Sigmoid colon (tissue), 7 donors: ENCODE results near the gene IFITM2. TPM values are rescaled to one million over a fixed set of nuclear protein-coding genes. Genes with fewer than 3 reads are reported as not detected.
"Not testable (repeated sequence)": the region's sequence is repeated elsewhere in the genome, so short reads cannot be mapped to it uniquely, and the experiment has no call there.

Experiments
- DNase-seq: peaks from one replicate; pipeline ENCODE4 v3.0.0-alpha.2; 2019
- H3K27ac ChIP-seq, 4 donors: fragments of 200-600 bp; sonication (generic); one replicate each; pipeline ENCODE4 v1.5.1; 2016 to 2019; ENCODE audit warnings: mild to moderate bottlenecking in 1 of 4
- H3K27me3 ChIP-seq, 3 donors: fragments of 200-600 bp; sonication (generic); one replicate each; pipeline ENCODE4 v1.5.1; 2019; ENCODE audit warnings: mild to moderate bottlenecking in 1 of 3
- H3K36me3 ChIP-seq, 4 donors: fragments of 200-600 bp; sonication (generic); one replicate each; pipeline ENCODE4 v1.5.1; 2016 to 2019
- H3K4me1 ChIP-seq, 4 donors: fragments of 200-600 bp; sonication (generic); one replicate each; pipeline ENCODE4 v1.5.1; 2017 to 2019
- H3K4me3 ChIP-seq, 4 donors: fragments of 200-600 bp; sonication (generic); one replicate each; pipeline ENCODE4 v1.5.1; 2017 to 2019; ENCODE audit warnings: mild to moderate bottlenecking in 2 of 4, moderate library complexity in 1 of 4
- H3K9me3 ChIP-seq, 4 donors: fragments of 200-600 bp in 3 of 4; sonication (generic) in 3 of 4; one replicate each; pipeline versions ENCODE4 v1.5.1 to v1.6.1; 2013 to 2019
- EP300 ChIP-seq, 4 donors: sonication (generic); formaldehyde crosslinking; IDR thresholded peaks; one replicate each; pipeline ENCODE4 v1.6.1; 2017; ENCODE audit warnings: antibody characterized with exemption in 4 of 4
- POLR2A ChIP-seq, 2 donors: fragments of 450-650 bp; IDR thresholded peaks; one replicate each; pipeline ENCODE4 v1.6.1; 2016; ENCODE audit warnings: antibody characterized with exemption in 2 of 2, mild to moderate bottlenecking in 2 of 2, moderate library complexity in 2 of 2
- POLR2AphosphoS5 ChIP-seq, 4 donors: sonication (generic); formaldehyde crosslinking; IDR thresholded peaks; one replicate each; pipeline ENCODE4 v1.6.1; 2017; ENCODE audit warnings: antibody characterized with exemption in 4 of 4
- WGBS, 2 donors: extraction: QIAGEN DNeasy Blood & Tissue Kit; methylation state at CpG; one replicate each; pipeline ENCODE4 v1.1.7; 2013; 5-methylcytosine and 5-hydroxymethylcytosine counted together
- intact Hi-C: fragments of 100-400 bp; cut with DNase I; formaldehyde crosslinking; loops from one replicate; pipeline ENCODE4 v1.15.1; 2023
- polyA plus RNA-seq, 3 donors: library from polyadenylated mRNA; stranded (reverse); fragments of 200-250 nt; gene quantifications; one replicate each; pipeline ENCODE4 v1.2.3, GENCODE V29; 2013
- total RNA-seq, 4 donors: library from RNA; depleted of rRNA; stranded (reverse); fragments of >200 nt; gene quantifications; one replicate each; pipeline ENCODE4 v1.1.0, GENCODE V29; 2016
- TF ChIP-seq, protein P1 (sequence below), 4 experiments: fragments of 450-650 bp in 3 of 4; fragments of 200-600 bp in 1 of 4; IDR thresholded peaks; one replicate each; pipeline ENCODE4 v1.5.1; 2016 to 2019; ENCODE audit warnings: antibody characterized with exemption in 4 of 4, mild to moderate bottlenecking in 3 of 4, moderate library complexity in 2 of 4
- donor health status: healthy with polysubstance abuse.
- donor health status: Bipolar disorder and iron deficiency.
- donor health status: healthy.

IFITM2 gene
- total and polyA plus RNA-seq, 7 donors: 73.3 to 461 (median 161) TPM

GRCh38 chr11:330307-330693 is 22.7 kb downstream of the IFITM2 start:
- no peak overlapping the region for H3K4me3 ChIP-seq
- no peaks in the 10 kb centered on the region for H3K27me3 ChIP-seq
- 77 to 82% methylated on average over 14 of the region's 14 CpGs for WGBS, 2 donors
- intact Hi-C loops: no loop called here
- peak; percentile 59 for DNase-seq
- TF ChIP-seq, protein P1, sequence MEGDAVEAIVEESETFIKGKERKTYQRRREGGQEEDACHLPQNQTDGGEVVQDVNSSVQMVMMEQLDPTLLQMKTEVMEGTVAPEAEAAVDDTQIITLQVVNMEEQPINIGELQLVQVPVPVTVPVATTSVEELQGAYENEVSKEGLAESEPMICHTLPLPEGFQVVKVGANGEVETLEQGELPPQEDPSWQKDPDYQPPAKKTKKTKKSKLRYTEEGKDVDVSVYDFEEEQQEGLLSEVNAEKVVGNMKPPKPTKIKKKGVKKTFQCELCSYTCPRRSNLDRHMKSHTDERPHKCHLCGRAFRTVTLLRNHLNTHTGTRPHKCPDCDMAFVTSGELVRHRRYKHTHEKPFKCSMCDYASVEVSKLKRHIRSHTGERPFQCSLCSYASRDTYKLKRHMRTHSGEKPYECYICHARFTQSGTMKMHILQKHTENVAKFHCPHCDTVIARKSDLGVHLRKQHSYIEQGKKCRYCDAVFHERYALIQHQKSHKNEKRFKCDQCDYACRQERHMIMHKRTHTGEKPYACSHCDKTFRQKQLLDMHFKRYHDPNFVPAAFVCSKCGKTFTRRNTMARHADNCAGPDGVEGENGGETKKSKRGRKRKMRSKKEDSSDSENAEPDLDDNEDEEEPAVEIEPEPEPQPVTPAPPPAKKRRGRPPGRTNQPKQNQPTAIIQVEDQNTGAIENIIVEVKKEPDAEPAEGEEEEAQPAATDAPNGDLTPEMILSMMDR (IDR thresholded peaks at IDR 0.05): no peak
- no peak for TF ChIP-seq POLR2A (IDR thresholded peaks at IDR 0.05)
- no peak for TF ChIP-seq POLR2AphosphoS5 (IDR thresholded peaks at IDR 0.05)
- TF ChIP-seq EP300 (IDR thresholded peaks at IDR 0.05): no peak
- no peaks in the 10 kb centered on the region for H3K9me3 ChIP-seq
- H3K27ac ChIP-seq: no peak overlapping the region
- no peaks in the 10 kb centered on the region for H3K36me3 ChIP-seq
- H3K4me1 ChIP-seq: peaks cover 0 to 29% (median 26%) of the 10 kb centered on the region in 4 donors

- H3K4me3 ChIP-seq: no peak overlapping the region
- WGBS, 2 donors: 68 to 84% methylated on average over 34 of the region's 34 CpGs
- H3K27me3 ChIP-seq: no peaks in the 10 kb centered on the region
- DNase-seq: peak; percentile 60
- intact Hi-C loops: no loop called here
- no peaks in the 10 kb centered on the region for H3K9me3 ChIP-seq
- no peak overlapping the region for H3K27ac ChIP-seq
- peaks cover 0 to 29% (median 24%) of the 10 kb centered on the region in 4 donors for H3K4me1 ChIP-seq
- TF ChIP-seq EP300 (IDR thresholded peaks at IDR 0.05): no peak
- TF ChIP-seq POLR2A (IDR thresholded peaks at IDR 0.05): no peak
- TF ChIP-seq POLR2AphosphoS5 (IDR thresholded peaks at IDR 0.05): no peak
- TF ChIP-seq, protein P1 (IDR thresholded peaks at IDR 0.05): no peak
- H3K36me3 ChIP-seq: no peaks in the 10 kb centered on the region
Observed at GRCh38 chr11:330694-331357, 23.2 kb downstream of the IFITM2 start.

DNA sequence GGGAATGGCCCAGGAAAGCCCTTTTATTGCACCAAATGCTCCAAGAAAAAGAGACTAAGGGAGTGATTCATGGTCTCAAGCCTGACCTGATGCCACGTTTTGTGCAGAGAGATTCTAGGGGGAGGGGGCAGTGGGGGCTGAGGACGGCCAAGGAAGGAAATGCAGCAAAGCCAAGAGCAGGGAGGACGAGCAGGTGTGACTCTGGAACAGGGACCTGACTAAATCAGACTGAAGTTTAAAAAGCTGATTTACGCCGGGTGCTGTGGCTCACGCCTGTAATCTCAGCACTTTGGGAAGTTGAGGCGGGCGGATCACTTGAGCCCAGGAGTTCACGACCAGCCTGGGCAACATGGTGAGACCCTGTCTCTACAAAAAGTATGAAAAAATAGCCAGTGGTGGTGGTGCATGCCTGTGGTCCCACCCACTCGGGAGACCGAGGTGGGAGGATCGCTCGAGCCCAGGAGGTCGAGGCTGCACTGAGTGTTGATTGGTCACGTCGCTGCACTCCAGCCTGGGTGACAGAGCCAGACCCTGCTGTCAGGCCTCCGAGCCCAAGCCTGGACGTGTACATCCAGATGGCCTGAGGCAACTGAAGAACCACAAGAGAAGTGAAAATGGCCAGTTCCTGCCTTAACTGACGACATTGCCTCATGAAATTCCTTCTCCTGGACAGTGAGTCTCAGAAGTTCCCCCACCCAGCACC is 23.9 kb downstream of the IFITM2 start:
- WGBS, 2 donors: 80 to 91% methylated on average over 19 of the region's 19 CpGs

DNA sequence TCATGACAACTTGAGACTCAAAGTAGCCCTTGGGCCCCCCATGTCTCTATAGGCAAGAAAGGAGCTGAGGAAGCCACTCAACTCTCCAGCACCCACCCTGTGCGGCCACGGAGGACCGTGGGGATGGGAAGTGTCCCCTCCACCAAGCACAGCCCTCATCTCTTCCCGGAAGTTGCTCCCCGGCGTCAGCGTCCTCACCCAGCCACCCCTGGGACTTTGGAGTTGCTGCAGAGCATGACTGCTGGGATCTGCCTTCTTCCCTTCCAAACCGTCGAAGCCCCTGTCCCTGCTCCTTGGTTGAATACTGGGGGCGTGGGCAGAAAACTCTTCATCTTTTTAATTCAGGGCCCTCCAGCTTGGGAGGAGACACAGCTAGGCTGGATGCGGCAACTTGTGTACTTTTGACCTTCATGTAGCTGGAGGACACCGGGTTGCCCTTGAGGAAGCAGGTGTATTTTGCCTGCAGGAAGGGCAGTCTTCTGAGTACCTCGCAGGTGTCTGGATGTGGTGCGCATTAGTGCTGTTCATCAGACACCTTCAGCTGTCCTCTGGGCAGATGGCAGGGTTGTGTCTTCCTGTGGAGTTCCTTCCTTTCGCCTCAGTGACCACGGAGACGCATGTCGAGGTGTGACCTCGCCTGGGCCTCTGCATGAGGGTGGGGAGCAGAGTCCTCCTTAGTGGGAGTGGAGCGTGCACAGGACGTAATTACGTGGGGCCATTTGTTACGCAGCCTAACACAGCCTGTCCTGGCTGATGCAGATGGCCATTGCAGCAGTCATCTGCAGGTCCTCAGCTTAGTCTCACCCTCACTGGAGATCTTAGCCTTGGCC is 25.2 kb downstream of the IFITM2 start:
- Histone ChIP-seq H3K36me3 (no peaks in the 10 kb centered on the region), H3K27ac (no peak overlapping the region), H3K4me3 (no peak overlapping the region), H3K4me1 (peaks cover 0 to 19% (median 9%) of the 10 kb centered on the region in 4 donors), H3K27me3 (no peaks in the 10 kb centered on the region), H3K9me3 (no peaks in the 10 kb centered on the region)
- 89 to 91% methylated on average over 23 of the region's 23 CpGs for WGBS, 2 donors
- intact Hi-C loops: no loop called here
- DNase-seq: peak; percentile 62
- no peak for TF ChIP-seq POLR2AphosphoS5 (IDR thresholded peaks at IDR 0.05)
- TF ChIP-seq EP300 (IDR thresholded peaks at IDR 0.05): no peak
- TF ChIP-seq POLR2A (IDR thresholded peaks at IDR 0.05): no peak
- TF ChIP-seq, protein P1 (IDR thresholded peaks at IDR 0.05): no peak

More for the DNA sequence above, 23.9 kb downstream of the IFITM2 start:
- TF ChIP-seq, protein P1 (IDR thresholded peaks at IDR 0.05): no peak
- TF ChIP-seq POLR2AphosphoS5 (IDR thresholded peaks at IDR 0.05) (no peak), POLR2A (IDR thresholded peaks at IDR 0.05) (no peak), EP300 (IDR thresholded peaks at IDR 0.05) (no peak)
- no peak overlapping the region for H3K4me3 ChIP-seq
- H3K27ac ChIP-seq: no peak overlapping the region
- H3K9me3 ChIP-seq: no peaks in the 10 kb centered on the region
- H3K36me3 ChIP-seq: no peaks in the 10 kb centered on the region
- H3K27me3 ChIP-seq: no peaks in the 10 kb centered on the region
- DNase-seq: peak; percentile 29
- H3K4me1 ChIP-seq: peaks cover 0 to 29% (median 21%) of the 10 kb centered on the region in 4 donors
- intact Hi-C loops: no loop called here

- intact Hi-C loops, H3K36me3 ChIP-seq, H3K4me3 ChIP-seq, H3K27ac ChIP-seq, H3K27me3 ChIP-seq, H3K9me3 ChIP-seq: not testable (repeated sequence)
- peaks cover 0 to 15% (median 7%) of the 10 kb centered on the region in 4 donors for H3K4me1 ChIP-seq
- DNase-seq: peak; percentile 48
- WGBS, 2 donors: 87 to 88% methylated on average over 17 of the region's 17 CpGs
Observed at GRCh38 chr11:333616-334263, 26.1 kb downstream of the IFITM2 start.
